ENCODE results near the gene SMURF2.
"Not testable (repeated sequence)": the region's sequence is repeated elsewhere in the genome, so short reads cannot be mapped to it uniquely, and the experiment has no call there.

Gene SMURF2

GRCh38 chr17:64607862-64608565 lies 54.1 kb downstream of the SMURF2 start:
- ATAC-seq, result no peak
- TF ChIP-seq ZFP30 (CRISPR knock-in tag; IDR thresholded peaks at IDR 0.05) (no peak), TSHZ2 (CRISPR knock-in tag; IDR thresholded peaks at IDR 0.05) (no peak), ZC3H10 (CRISPR knock-in tag; IDR thresholded peaks at IDR 0.05) (no peak), ISL1 (CRISPR knock-in tag; IDR thresholded peaks at IDR 0.05) (no peak), ESRRG (CRISPR knock-in tag; IDR thresholded peaks at IDR 0.05) (no peak), BACH2 (CRISPR knock-in tag; IDR thresholded peaks at IDR 0.05; ENCODE audit: borderline replicate concordance) (no peak), CREB5 (CRISPR knock-in tag; IDR thresholded peaks at IDR 0.05; ENCODE audit: low read depth) (no peak), ZNF8 (CRISPR knock-in tag; IDR thresholded peaks at IDR 0.05) (no peak), ZFP3 (CRISPR knock-in tag; IDR thresholded peaks at IDR 0.05) (no peak), GLIS3 (CRISPR knock-in tag; IDR thresholded peaks at IDR 0.05) (no peak), ZNF70 (CRISPR knock-in tag; IDR thresholded peaks at IDR 0.05) (no peak), CSDC2 (CRISPR knock-in tag; IDR thresholded peaks at IDR 0.05) (no peak), CSRNP3 (CRISPR knock-in tag; IDR thresholded peaks at IDR 0.05) (no peak), POU6F1 (CRISPR knock-in tag; IDR thresholded peaks at IDR 0.05; ENCODE audit: borderline replicate concordance, low read depth) (no peak)

GRCh38 chr17:64604532-64604931 lies 57.6 kb downstream of the SMURF2 start:
- ATAC-seq, result not testable (repeated sequence)

- ATAC-seq, result no peak
- TF ChIP-seq CSDC2 (CRISPR knock-in tag; IDR thresholded peaks at IDR 0.05), result no peak
- TF ChIP-seq ZNF70 (CRISPR knock-in tag; IDR thresholded peaks at IDR 0.05), result no peak
- no peak for TF ChIP-seq ZNF565 (CRISPR knock-in tag; conservative IDR thresholded peaks at IDR 0.05; ENCODE audit: low read depth)
- no peak for TF ChIP-seq ZC3H10 (CRISPR knock-in tag; IDR thresholded peaks at IDR 0.05)
- TF ChIP-seq CREB5 (CRISPR knock-in tag; IDR thresholded peaks at IDR 0.05; ENCODE audit: low read depth), result no peak
- TF ChIP-seq RARB (CRISPR knock-in tag; IDR thresholded peaks at IDR 0.05), result no peak
- TF ChIP-seq TOX (CRISPR knock-in tag; IDR thresholded peaks at IDR 0.05; ENCODE audit: borderline replicate concordance), result no peak
- TF ChIP-seq TCF4 (CRISPR knock-in tag; IDR thresholded peaks at IDR 0.05; ENCODE audit: borderline replicate concordance), result no peak
- no peak for TF ChIP-seq ZFP30 (CRISPR knock-in tag; IDR thresholded peaks at IDR 0.05)
These were observed 58.1 kb downstream of the SMURF2 start for GRCh38 chr17:64603987-64604386.

- TF ChIP-seq CREB5 (CRISPR knock-in tag; IDR thresholded peaks at IDR 0.05; ENCODE audit: low read depth) (no peak), SNAI2 (CRISPR knock-in tag; IDR thresholded peaks at IDR 0.05) (no peak), ZC3H10 (CRISPR knock-in tag; IDR thresholded peaks at IDR 0.05) (no peak), CSDC2 (CRISPR knock-in tag; IDR thresholded peaks at IDR 0.05) (no peak), ESRRG (CRISPR knock-in tag; IDR thresholded peaks at IDR 0.05) (no peak)
- ATAC-seq, result no peak
These were observed 62.3 kb downstream of the SMURF2 start for GRCh38 chr17:64599827-64600226.
